ENCODE results near the gene NINL.

Gene NINL

DNA sequence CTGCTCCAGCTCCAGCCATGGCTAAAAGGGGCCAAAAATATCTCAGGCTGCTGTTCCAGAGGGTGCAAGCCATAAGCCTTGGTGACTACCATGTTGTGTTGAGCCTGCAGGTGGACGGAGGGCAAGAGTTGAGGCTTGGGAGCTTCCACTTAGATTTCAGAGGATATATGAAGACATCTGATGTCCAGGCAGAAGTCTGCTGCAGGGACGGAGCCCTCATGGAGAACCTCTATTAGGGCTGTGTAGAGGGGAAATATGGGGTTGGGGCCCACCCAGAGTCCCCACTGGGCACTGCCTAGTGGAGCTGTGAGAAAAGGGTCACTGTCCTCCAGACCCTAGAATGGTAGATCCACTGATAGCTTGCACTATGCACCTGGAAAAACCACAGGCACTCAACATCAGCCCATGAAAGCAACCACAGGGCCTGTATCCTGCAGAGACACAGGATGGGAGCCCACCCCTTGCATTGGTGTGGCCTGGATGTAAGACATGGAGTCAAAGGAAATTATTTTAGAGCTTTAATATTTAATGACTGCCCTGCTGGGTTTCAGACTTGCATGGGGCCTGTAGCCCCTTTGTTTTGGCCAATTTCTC is 70.5 kb downstream of the NINL start:
- no peak overlapping the region for H3K27ac ChIP-seq
- TF ChIP-seq, protein P1, sequence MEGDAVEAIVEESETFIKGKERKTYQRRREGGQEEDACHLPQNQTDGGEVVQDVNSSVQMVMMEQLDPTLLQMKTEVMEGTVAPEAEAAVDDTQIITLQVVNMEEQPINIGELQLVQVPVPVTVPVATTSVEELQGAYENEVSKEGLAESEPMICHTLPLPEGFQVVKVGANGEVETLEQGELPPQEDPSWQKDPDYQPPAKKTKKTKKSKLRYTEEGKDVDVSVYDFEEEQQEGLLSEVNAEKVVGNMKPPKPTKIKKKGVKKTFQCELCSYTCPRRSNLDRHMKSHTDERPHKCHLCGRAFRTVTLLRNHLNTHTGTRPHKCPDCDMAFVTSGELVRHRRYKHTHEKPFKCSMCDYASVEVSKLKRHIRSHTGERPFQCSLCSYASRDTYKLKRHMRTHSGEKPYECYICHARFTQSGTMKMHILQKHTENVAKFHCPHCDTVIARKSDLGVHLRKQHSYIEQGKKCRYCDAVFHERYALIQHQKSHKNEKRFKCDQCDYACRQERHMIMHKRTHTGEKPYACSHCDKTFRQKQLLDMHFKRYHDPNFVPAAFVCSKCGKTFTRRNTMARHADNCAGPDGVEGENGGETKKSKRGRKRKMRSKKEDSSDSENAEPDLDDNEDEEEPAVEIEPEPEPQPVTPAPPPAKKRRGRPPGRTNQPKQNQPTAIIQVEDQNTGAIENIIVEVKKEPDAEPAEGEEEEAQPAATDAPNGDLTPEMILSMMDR (IDR thresholded peaks at IDR 0.05) = no peak
- H3K4me3 ChIP-seq = no peak overlapping the region
- no peak for DNase-seq (ENCODE audit: low spot score)

DNA sequence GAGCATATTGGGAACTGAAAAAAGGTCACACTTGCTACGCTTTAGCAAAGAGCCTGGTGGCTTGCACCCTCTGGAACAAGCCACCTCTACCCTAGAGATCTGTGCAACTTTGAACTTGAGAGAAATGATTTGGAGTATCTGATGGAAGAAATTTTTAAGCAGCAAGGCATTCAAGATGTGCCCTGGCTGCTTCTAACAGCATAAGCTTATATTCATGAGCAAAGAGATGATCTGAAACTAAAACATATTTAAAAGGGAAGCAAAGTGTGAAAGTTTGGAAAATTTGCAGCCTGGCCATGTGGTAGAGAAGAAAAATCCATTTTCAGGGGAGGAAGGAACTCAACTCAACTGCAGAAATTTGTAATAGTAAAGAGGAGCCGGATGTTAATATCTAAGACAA is 71.1 kb downstream of the NINL start:
- DNase-seq (ENCODE audit: low spot score) = no peak
- H3K27ac ChIP-seq = no peak overlapping the region
- TF ChIP-seq, protein P1 (IDR thresholded peaks at IDR 0.05) = no peak

DNA sequence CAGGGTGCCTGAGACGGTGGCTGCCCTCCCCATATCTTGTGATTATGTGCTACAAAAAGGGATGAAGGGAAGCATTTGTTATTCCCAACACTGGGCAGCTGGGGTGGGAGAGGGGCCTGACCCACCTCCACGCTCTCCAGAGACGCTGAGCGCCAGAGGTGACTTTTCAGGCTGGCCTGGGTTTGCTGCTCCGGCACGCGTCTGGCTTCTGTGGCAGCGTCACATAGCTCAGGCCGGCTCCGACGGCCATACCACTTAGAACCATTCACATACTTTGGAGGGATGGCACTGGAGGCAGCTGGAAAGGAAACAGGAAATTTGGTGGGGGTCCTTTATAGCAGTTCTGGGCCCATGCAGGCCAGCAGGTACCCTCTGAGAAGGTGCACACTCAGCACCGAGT is 72.6 kb downstream of the NINL start:
- H3K4me3 ChIP-seq = no peak overlapping the region
- TF ChIP-seq, protein P1 (IDR thresholded peaks at IDR 0.05) = no peak
- H3K27ac ChIP-seq = no peak overlapping the region
- DNase-seq (ENCODE audit: low spot score) = no peak

More for the DNA sequence above, 71.1 kb downstream of the NINL start:
- H3K4me3 ChIP-seq = no peak overlapping the region

DNA sequence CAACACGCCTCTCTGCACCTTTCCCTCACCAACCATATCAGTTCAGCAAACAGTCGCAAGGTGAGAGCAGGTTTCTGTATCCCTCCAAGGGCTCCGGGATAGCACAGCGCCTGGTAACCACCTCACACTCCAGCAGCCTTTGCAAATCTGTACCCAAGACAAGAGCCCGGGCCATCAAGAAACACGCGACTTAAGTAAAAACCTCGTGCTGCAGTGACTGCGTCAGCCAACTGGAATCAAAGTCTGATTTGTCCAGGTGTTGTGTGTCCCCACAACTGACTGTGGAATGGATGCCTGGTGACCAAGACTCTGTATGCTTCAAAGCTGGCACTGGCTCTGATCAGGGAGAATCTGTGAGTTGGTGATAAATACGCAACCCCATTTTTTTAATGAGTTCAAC is 74.1 kb downstream of the NINL start:
- Histone ChIP-seq H3K27ac (no peak overlapping the region), H3K4me3 (no peak overlapping the region)
- TF ChIP-seq, protein P1 (IDR thresholded peaks at IDR 0.05) = no peak
- no peak for DNase-seq (ENCODE audit: low spot score)

DNA sequence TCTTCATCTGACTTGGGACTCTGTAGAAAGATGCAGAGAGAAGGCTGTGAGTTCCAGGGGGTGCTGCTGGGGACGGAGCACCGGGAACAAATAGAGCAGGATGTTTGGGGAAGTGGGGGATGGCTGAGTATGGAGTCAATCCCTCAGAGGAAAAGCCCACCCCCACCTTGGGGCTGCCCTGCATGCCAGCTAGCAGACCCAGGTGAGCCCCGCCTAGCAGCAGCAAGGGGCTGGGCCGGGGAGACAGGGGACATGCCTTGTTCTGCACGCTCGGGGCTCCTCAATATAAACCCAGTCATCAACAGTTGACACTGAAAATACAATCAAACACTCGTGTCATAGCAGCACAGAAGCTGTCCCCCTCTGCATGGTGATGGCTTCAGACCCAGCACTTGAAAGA is 74.6 kb downstream of the NINL start:
- no peak for DNase-seq (ENCODE audit: low spot score)
- TF ChIP-seq, protein P1 (IDR thresholded peaks at IDR 0.05) = no peak
- Histone ChIP-seq H3K4me3 (no peak overlapping the region), H3K27ac (no peak overlapping the region)

DNA sequence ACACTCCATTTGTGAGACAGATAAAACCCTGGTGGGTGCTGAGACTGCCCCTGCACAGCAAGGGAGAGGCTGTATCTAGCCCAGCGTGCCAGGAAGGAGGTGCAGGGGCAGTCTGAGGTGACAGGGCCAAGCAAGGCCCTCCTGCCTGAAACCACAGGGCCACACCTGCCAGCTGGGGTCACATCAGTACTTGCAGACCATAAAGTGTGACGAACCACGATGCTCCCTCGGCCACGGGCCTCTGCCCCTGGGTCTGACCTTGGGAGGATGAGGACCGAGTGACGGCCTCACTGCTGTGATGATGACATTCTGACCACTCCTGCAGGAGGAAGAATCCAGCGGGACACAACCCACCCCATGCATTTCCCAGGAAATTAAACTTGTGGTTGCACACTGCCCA is 75.1 kb downstream of the NINL start:
- Histone ChIP-seq H3K4me3 (no peak overlapping the region), H3K27ac (no peak overlapping the region)
- no peak for DNase-seq (ENCODE audit: low spot score)
- TF ChIP-seq, protein P1 (IDR thresholded peaks at IDR 0.05) = no peak

DNA sequence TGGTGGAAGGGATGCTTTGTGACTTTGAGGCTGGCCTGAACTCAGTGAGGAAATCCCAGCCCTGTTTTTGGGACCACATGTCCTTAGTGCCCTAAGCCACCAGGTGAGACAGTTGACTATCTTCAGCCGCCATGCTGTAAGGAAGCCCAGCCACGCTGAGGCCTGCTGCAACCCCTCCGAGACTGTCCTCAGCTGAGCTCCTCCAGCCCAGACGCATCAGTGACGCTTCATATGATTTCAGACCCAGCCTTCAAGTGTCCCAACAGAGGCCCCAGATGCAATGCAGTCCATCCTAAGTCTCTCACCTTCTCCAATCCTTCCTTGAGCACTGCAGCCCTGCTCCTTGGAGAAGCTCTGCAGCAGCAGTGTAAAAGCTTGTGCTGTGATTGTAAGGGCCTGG is 76.2 kb downstream of the NINL start:
- TF ChIP-seq, protein P1 (IDR thresholded peaks at IDR 0.05) = no peak
- Histone ChIP-seq H3K4me3 (no peak overlapping the region), H3K27ac (no peak overlapping the region)
- no peak for DNase-seq (ENCODE audit: low spot score)

Measured in coronary artery (tissue), 2 donors.